ENCODE measurements around the gene CXCL6.

The CXCL6 gene

GRCh38 chr4:73843369-73843768 is 6.9 kb downstream of the CXCL6 start:
- DNase-seq (ENCODE audit: low spot score) = no peak

- no peak for DNase-seq (ENCODE audit: low spot score)
Measured at GRCh38 chr4:73844345-73844744, 7.9 kb downstream of the CXCL6 start.

DNA sequence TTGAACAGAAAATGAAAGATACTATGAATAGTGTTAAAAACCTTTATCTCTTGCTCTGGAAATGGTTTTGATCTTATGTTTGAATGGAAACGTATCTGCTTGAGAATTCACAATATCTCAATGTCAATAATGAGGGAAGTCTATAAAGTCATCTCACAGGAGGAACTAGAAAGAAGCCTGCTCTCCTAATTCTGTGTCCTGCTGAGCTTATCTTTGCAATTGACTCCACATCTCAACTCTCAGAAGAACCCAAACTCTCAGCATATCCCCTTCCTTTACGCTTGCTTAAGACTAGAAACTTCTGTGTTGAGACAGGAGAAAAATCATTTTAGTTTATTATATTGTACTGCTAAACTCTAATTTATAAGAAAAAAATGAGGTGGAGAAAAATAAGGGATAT is 8.3 kb downstream of the CXCL6 start:
- DNase-seq (ENCODE audit: low spot score) = no peak

DNA sequence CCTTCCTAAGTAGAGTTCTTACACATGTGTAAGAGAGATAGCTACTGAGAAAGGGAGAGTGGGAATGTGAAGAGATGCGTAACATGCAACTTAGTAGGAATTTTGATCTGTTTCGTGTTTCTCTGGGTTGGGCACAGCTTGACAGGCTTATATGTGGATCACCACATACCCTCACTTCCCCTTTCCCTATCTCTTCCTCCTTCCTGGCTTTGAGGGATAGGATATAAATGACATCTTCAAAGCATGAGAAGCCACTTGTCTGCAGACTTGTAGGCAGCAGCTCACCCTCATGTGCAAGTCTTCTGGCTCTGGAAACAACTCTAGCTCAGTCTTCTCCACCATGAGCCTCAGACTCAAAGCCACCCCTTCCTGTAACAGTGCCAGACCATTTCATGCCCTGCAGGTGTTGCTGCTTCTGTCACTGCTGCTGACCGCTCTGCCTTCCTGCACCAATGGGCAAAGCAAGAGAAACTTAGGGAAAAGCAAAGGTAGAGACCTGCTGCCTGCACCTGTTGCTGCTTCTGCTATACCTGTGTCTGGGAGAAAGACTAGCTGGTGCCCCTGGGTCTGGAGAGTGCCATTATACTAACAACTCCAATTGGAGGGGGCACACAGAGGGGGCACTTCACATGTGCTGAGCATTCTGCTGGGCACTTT is 11.2 kb downstream of the CXCL6 start:
- DNase-seq (ENCODE audit: low spot score) = no peak

- DNase-seq (ENCODE audit: low spot score) = no peak
Measured at GRCh38 chr4:73848183-73848777, 11.8 kb downstream of the CXCL6 start.

- no peak for DNase-seq (ENCODE audit: low spot score)
Measured at GRCh38 chr4:73850261-73850970, 13.9 kb downstream of the CXCL6 start.

DNA sequence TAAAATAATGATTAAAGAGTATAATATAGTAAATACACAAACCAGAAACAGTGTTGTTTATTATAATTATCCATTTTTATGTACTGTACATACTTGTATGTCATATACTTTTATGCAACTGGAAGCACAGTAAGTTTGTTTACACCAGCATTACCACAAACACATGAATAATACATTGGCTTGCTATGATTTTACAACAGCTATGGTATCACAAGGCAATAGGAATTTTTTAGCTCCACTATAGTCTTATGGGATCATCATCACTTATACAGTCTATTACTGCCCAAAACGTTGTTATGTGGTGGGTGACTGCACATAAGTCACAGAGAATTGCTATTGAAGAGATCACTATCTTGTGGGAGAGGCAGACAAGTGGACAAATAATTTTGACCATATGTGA is 14.8 kb downstream of the CXCL6 start:
- DNase-seq (ENCODE audit: low spot score) = no peak

GRCh38 chr4:73852771-73853170 is 16.3 kb downstream of the CXCL6 start:
- no peak for DNase-seq (ENCODE audit: low spot score)

- no peak for DNase-seq (ENCODE audit: low spot score)
Measured at GRCh38 chr4:73853246-73853704, 16.8 kb downstream of the CXCL6 start, which contains the start of gene PF4V1. Gene PF4V1, plus strand, starts transcription at chr4:73853296. Its CDS starts 67 bp downstream, at chr4:73853363.

DNA sequence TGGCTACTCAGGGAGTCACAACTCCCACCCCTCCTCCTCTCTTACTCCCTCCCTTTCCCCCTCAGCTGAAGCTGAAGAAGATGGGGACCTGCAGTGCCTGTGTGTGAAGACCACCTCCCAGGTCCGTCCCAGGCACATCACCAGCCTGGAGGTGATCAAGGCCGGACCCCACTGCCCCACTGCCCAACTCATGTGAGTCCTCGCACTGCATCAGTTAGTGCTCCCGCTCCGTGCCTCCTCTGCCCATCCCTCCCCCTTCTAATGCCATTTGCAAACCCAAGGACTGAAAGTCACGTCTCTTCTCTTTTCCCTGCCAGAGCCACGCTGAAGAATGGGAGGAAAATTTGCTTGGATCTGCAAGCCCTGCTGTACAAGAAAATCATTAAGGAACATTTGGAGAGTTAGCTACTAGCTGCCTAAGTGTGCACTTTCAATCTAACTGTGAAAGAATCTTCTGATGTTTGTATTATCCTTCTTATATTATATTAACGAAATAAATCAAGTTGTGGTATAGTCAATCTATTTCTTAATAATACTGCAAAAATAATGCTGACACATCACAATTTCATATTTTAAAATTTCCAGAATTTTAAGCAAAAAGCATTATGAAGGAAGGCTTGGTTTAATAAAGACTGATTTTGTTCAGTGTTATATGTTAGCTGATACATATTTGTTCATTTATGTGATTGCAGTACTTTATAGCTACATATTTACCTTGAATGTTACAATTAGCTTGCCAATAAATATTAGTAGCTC is 17.4 kb downstream of the CXCL6 start:
- DNase-seq (ENCODE audit: low spot score) = no peak

- DNase-seq (ENCODE audit: low spot score) = no peak
Measured at GRCh38 chr4:73855406-73855805, 18.9 kb downstream of the CXCL6 start.

DNA sequence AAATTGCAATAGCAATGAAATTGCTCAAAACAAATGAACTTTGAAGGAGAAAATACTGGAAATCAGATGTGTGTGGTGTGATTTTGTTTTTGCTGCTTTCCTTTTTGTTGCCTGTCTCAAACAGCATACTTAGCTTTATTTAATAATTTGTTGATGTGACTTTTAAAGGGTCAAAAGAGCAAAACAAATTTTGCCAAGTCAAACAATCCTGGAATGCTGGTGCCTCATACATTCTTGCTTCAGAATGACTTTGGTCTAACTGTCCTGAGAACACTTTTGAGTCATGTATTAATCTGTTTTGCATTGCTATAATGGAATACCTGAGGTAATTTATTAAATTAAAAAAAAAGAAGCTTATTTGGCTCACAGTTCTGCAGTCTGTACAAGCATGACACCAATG is 20.0 kb downstream of the CXCL6 start:
- DNase-seq (ENCODE audit: low spot score) = no peak

DNA sequence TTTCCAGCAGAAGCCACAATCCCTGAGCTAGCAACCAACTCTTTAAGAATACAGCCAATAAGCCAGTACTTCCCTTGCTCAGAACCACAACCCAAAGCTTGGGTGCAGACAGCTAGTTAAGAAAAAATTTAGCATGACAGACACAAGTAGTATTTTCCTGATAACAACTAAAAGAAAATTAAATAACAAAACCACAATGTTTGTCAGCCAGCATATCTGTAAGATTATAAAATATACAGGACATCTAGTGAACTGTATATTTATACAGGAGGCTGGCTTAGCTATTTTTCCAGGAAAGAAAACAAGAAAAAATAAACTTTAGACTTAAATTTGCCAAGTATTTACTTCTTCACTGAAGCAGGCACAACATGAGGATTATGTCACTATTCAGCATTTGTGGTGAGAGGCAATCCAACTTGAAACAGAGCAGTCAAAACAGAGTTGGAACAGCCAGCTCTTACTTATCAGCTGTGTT is 23.2 kb downstream of the CXCL6 start:
- DNase-seq (ENCODE audit: low spot score) = no peak

DNA sequence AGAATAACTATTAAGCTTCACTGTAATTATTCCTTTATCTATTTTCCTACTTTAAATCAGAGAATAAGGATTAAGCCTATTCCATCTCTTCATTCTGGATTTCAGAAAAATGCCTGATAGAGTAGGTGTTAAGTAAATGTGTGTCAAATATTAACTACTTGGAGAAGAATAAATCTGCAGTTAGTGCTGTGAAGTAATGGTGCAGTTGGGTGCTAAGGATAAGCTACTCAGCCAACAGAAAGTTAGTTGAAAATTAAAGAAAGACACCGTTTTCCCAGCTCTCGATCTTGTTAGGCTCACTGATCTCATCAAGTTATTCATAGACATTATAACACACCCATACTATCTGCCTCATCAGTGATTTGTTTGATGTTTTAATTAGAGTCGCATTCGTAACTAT is 23.7 kb downstream of the CXCL6 start:
- DNase-seq (ENCODE audit: low spot score) = no peak

- no peak for DNase-seq (ENCODE audit: low spot score)
Measured at GRCh38 chr4:73860917-73861316, 24.4 kb downstream of the CXCL6 start.

DNA sequence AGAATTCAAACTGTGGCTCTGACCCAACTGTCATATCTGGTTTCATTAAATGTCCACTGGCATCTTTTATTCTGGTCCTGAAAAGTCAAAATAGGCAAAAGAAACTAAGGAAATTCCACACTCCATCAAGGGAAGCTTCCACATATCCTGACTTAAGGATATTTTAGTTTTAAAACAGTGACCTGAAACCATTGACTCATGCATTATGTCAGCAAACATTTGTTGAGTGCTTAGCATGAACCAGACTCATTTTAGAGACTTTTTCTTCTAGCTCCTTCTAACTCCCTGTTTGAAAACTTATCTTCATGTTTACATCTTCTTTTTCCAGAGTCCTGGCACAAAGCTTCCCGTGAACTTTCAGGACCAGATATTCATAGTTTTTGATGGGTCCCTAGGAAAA is 25.8 kb downstream of the CXCL6 start:
- no peak for DNase-seq (ENCODE audit: low spot score)

DNA sequence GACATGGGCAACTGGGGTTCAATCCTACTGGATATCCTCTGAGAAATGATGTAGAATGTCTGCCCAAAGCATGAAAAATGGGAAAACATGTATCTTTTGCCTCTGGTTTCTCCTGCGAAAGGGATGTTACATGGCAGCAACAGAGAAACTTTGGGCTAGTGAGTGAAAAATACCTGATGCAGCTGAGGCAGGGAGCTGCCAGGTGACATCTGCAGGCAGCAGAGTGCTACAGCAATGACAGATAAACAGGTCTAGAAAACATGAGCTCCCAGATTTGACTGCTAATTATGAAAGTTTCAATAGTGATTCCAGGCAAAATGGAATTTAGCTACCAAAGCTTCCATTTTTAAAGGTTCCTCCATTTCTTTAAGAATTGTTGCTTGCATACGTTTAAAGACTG is 27.9 kb downstream of the CXCL6 start:
- no peak for DNase-seq (ENCODE audit: low spot score)

DNA sequence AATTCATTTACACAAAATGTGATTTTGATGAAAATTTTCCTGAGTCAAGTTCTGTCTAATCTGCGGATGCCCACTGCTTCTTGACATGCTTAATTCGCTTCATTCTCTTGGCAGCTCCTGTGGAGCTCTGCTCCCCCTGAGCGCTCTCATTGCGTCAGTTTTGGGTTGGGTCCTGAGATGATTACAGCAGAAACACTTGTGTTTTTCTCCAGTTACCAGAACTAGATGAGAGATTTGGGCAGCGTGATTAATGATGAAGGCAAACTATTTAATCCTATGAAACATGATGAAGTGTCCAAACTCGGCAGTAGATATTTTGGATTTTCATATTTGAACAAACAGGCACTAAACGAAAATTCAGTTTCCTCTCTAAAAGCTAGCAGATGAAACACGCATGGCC is 28.5 kb downstream of the CXCL6 start:
- no peak for DNase-seq (ENCODE audit: low spot score)

- no peak for DNase-seq (ENCODE audit: low spot score)
Measured at GRCh38 chr4:73865431-73866096, 29.1 kb downstream of the CXCL6 start.

DNA sequence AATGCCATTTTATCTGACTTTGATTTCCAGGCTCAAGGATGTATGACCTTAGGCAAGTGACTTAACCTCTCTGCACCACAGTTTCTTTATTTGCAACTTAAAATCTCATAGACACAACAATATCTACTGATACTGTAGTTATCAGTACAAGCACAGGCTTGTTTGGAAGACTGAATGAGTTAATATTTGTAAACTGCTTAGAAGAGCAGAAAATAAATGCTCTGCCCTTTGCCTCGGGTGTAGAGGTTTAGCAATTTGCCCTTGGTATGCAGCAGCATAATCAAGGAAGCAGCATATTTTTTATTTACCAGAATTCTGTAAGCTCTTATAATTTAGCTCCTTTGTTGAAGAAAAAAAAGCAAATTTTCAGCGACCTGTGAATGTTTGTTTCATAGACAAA is 29.8 kb downstream of the CXCL6 start:
- DNase-seq (ENCODE audit: low spot score) = no peak

GRCh38 chr4:73867783-73868182 is 31.3 kb downstream of the CXCL6 start:
- no peak for DNase-seq (ENCODE audit: low spot score)
